Tibial nerve (tissue), 4 donors: ENCODE measurements around the gene TLK1. TPM values are rescaled to one million over a fixed set of nuclear protein-coding genes. Genes with fewer than 3 reads are reported as not detected.
"Not testable (repeated sequence)": the region's sequence is repeated elsewhere in the genome, so short reads cannot be mapped to it uniquely, and the experiment has no call there.

ENCODE experiments used
- DNase-seq, 2 donors: peaks; one replicate each; pipeline ENCODE4 v3.0.0-alpha.2; 2019; ENCODE audit warnings: low spot score in 2 of 2
- H3K27ac ChIP-seq, 4 donors: fragments of 200-600 bp; sonication (generic) in 3 of 4; one replicate each; pipeline ENCODE4 v1.5.1; 2017 to 2019; ENCODE audit warnings: mild to moderate bottlenecking in 1 of 4
- H3K27me3 ChIP-seq, 2 donors: fragments of 200-600 bp; sonication (generic) in 1 of 2; one replicate each; pipeline versions ENCODE4 v1.5.1 to v1.6.0; 2017 to 2019
- H3K36me3 ChIP-seq, 3 donors: fragments of 200-600 bp; sonication (generic); one replicate each; pipeline ENCODE4 v1.5.1; 2018 to 2019
- H3K4me1 ChIP-seq, 4 donors: fragments of 200-600 bp; sonication (generic) in 3 of 4; one replicate each; pipeline ENCODE4 v1.5.1; 2017 to 2019
- H3K4me3 ChIP-seq, 4 donors: fragments of 200-600 bp; sonication (generic) in 3 of 4; one replicate each; pipeline ENCODE4 v1.5.1; 2017 to 2019; ENCODE audit warnings: mild to moderate bottlenecking in 1 of 4, moderate library complexity in 1 of 4
- H3K9me3 ChIP-seq, 4 donors: fragments of 200-600 bp; sonication (generic) in 3 of 4; one replicate each; pipeline ENCODE4 v1.5.1; 2017 to 2019
- CTCF ChIP-seq, 5 experiments: fragments of 200-600 bp in 3 of 5; fragments of 450-650 bp in 2 of 5; sonication (generic) in 3 of 5; IDR thresholded peaks; one replicate each; pipeline ENCODE4 v1.5.1; 2016 to 2019; ENCODE audit warnings: antibody characterized with exemption in 5 of 5, mild to moderate bottlenecking in 3 of 5, moderate library complexity in 2 of 5
- EP300 ChIP-seq, 2 donors: sonication (generic); formaldehyde crosslinking; IDR thresholded peaks; one replicate each; pipeline ENCODE4 v1.6.1; 2017; ENCODE audit warnings: antibody characterized with exemption in 2 of 2, mild to moderate bottlenecking in 1 of 2
- POLR2A ChIP-seq, 2 donors: fragments of 450-650 bp; IDR thresholded peaks; one replicate each; pipeline ENCODE4 v1.6.1; 2017; ENCODE audit warnings: antibody characterized with exemption in 2 of 2, mild to moderate bottlenecking in 2 of 2, moderate library complexity in 2 of 2
- WGBS, 2 donors: methylation state at CpG; one replicate each; pipeline ENCODE4 v1.1.5; 2018; 5-methylcytosine and 5-hydroxymethylcytosine counted together
- total RNA-seq, 4 donors: library from RNA; depleted of rRNA; stranded (reverse); fragments of >200 nt; gene quantifications; one replicate each; pipeline ENCODE4 v1.1.0, GENCODE V29; 2016

The TLK1 gene
- total RNA-seq, 4 donors from 2014 or later, result 25.7 to 54.7 (median 45.4) TPM

- Histone ChIP-seq H3K4me3 (no peak overlapping the region), H3K4me1 (no peaks in the 10 kb centered on the region), H3K36me3 (peaks cover 0 to 35% (median 0%) of the 10 kb centered on the region in 3 donors), H3K27ac (no peak overlapping the region), H3K9me3 (peaks cover 0 to 40% (median 10%) of the 10 kb centered on the region in 4 donors), H3K27me3 (no peaks in the 10 kb centered on the region)
- TF ChIP-seq POLR2A (IDR thresholded peaks at IDR 0.05) (no peak), EP300 (IDR thresholded peaks at IDR 0.05) (no peak), CTCF (IDR thresholded peaks at IDR 0.05) (no peak)
- no peak for DNase-seq
Measured at GRCh38 chr2:171098607-171099006, 62.1 kb downstream of the TLK1 start.

GRCh38 chr2:171095014-171095582 lies 65.6 kb downstream of the TLK1 start:
- WGBS, 2 donors, result 84 to 86% methylated on average over 2 of the region's 2 CpGs
- peaks cover 0 to 34% (median 10%) of the 10 kb centered on the region in 4 donors for H3K9me3 ChIP-seq
- TF ChIP-seq CTCF (IDR thresholded peaks at IDR 0.05) (no peak), POLR2A (IDR thresholded peaks at IDR 0.05) (no peak), EP300 (IDR thresholded peaks at IDR 0.05) (no peak)

GRCh38 chr2:171091517-171091916 lies 69.2 kb downstream of the TLK1 start:
- WGBS, 2 donors, result 92 to 97% methylated on average over 11 of the region's 11 CpGs
- H3K4me3 ChIP-seq, result not testable (repeated sequence)

More at GRCh38 chr2:171095014-171095582, 65.6 kb downstream of the TLK1 start:
- Histone ChIP-seq H3K27me3 (no peaks in the 10 kb centered on the region), H3K36me3 (peaks cover 0 to 34% (median 0%) of the 10 kb centered on the region in 3 donors), H3K27ac (no peak overlapping the region), H3K4me3 (no peak overlapping the region), H3K4me1 (no peaks in the 10 kb centered on the region)
- DNase-seq, result no peak

GRCh38 chr2:171089489-171089888 lies 71.2 kb downstream of the TLK1 start:
- no peak for TF ChIP-seq CTCF (IDR thresholded peaks at IDR 0.05)
- TF ChIP-seq EP300 (IDR thresholded peaks at IDR 0.05), result no peak
- TF ChIP-seq POLR2A (IDR thresholded peaks at IDR 0.05), result no peak
- DNase-seq, result no peak
- 96 to 97% methylated on average over 6 of the region's 6 CpGs for WGBS, 2 donors
- H3K4me1 ChIP-seq, result peaks cover 0 to 7% (median 0%) of the 10 kb centered on the region in 4 donors
- H3K27ac ChIP-seq, result no peak overlapping the region
- no peaks in the 10 kb centered on the region for H3K9me3 ChIP-seq
- no peaks in the 10 kb centered on the region for H3K27me3 ChIP-seq
- no peak overlapping the region for H3K4me3 ChIP-seq
- H3K36me3 ChIP-seq, result peaks cover 0 to 7% (median 0%) of the 10 kb centered on the region in 3 donors

More at GRCh38 chr2:171091517-171091916, 69.2 kb downstream of the TLK1 start:
- not testable (repeated sequence) for H3K9me3 ChIP-seq, H3K36me3 ChIP-seq, DNase-seq, H3K27ac ChIP-seq, H3K27me3 ChIP-seq, H3K4me1 ChIP-seq

GRCh38 chr2:171088057-171088834 lies 72.4 kb downstream of the TLK1 start:
- DNase-seq, result no peak
- Histone ChIP-seq H3K4me3 (no peak overlapping the region), H3K36me3 (peaks cover 0 to 7% (median 0%) of the 10 kb centered on the region in 3 donors), H3K9me3 (no peaks in the 10 kb centered on the region), H3K27ac (no peak overlapping the region), H3K4me1 (peaks cover 0 to 7% (median 0%) of the 10 kb centered on the region in 4 donors), H3K27me3 (no peaks in the 10 kb centered on the region)
- WGBS, 2 donors, result 78 to 84% methylated on average over 5 of the region's 5 CpGs
- TF ChIP-seq CTCF (IDR thresholded peaks at IDR 0.05) (no peak), POLR2A (IDR thresholded peaks at IDR 0.05) (no peak), EP300 (IDR thresholded peaks at IDR 0.05) (no peak)
